CD4-positive, alpha-beta T cell treated with Interleukin-6 for 4 hours (primary cell): ENCODE data around the gene LRG1.

Experiments used
- DNase-seq: peaks from one replicate; pipeline ENCODE4 v3.0.0-alpha.2; 2020; ENCODE audit warnings: mixed read lengths

LRG1 gene

GRCh38 chr19:4491446-4491845 lies 48.4 kb downstream of the LRG1 start:
- DNase-seq = no peak

DNA sequence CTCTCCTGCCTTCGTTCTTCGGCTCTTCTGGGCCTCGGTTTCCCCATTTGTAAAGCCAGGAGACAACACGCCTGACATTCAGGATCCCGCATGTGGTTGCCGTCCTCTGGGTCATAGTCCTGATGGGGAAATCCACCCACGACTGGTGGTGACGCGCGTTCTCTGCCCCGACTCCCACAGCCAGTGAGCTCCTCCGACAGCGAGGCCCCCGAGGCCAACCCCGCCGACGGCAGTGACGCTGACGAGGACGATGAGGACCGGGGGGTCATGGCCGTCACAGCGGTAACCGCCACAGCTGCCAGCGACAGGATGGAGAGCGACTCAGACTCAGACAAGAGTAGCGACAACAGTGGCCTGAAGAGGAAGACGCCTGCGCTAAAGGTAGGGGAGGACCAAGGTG lies 51.3 kb downstream of the LRG1 start:
- DNase-seq = no peak

GRCh38 chr19:4487572-4487971 lies 52.3 kb downstream of the LRG1 start:
- no peak for DNase-seq
